GM18519 (cell line): ENCODE results near the gene TESK2.

Experiments used
- ATAC-seq: cut with Tn5 transposase; IDR thresholded peaks from one replicate; pipeline ENCODE4 v1.9.1; 2021; ENCODE audit warnings: mild to moderate bottlenecking, moderate library complexity; ENCODE audit not compliant: unreplicated experiment, low FRiP score

Gene TESK2

GRCh38 chr1:45348020-45348419, 142.9 kb downstream of the TESK2 start:
- no peak for ATAC-seq

GRCh38 chr1:45346473-45346872, 144.5 kb downstream of the TESK2 start:
- no peak for ATAC-seq

DNA sequence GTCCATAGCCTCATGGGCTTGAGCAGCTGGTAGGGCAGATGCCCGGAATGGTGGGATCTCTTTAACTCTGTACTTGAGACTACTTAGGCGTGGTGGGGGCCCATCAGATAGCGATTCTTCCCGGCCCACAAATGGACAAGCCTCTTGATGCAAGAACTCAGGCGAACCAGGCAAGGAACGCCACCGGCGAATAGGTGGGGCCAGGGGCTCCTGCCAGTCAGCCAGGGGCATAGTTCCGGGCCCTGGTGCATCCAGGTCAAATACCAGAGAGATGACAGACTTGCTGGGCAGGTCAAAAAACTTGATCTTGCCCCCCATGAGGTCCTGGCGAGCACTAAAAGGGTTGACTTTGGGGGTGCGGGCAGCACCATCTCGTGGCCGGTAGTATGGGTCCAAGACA, 145.9 kb downstream of the TESK2 start:
- no peak for ATAC-seq

- ATAC-seq: no peak
Observed at GRCh38 chr1:45344499-45344898, 146.5 kb downstream of the TESK2 start.

- no peak for ATAC-seq
Observed at GRCh38 chr1:45340816-45341466, 150.0 kb downstream of the TESK2 start.

DNA sequence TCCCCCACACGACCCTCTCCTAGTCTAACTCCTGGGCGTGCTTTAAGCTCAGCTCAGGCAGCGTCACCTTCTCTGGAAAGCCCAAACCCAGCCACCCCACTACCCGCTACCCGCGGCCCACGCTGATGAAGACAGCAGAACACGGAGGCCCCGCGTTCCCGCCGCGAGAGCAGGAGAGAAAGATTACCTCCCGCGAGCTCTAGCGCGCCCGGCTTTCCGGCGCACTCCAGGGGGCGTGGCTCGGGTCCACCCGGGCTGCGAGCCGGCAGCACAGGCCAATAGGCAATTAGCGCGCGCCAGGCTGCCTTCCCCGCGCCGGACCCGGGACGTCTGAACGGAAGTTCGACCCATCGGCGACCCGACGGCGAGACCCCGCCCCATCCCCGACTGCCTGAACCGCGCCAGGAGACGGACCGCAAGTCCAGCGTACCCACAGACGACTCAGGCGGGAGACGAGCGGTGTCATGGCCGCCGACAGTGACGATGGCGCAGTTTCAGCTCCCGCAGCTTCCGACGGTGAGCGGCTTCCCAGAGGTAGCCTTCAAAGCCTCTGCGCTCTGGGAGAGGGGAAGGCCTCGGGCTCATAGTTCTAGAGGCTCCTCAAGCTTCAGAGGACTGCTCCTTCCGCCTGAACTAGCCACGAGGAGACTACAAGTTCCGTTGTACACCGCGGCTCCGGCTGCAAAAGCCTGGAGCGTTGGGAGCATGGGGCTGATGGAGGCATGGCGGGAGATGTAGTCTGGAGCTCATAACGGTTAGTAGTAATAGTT, 151.0 kb downstream of the TESK2 start, which contains the start of the genes MUTYH and TOE1:
MUTYH (minus strand) TSS at position 652 of the 770 bp plus-strand sequence. CDS start 5,935 bp downstream, outside the sequence.
TOE1 (plus strand) TSS at position 382 of the 770 bp plus-strand sequence; CDS start at position 465, 83 bp downstream.
- ATAC-seq: peak; percentile 65

GRCh38 chr1:45337630-45338325, 153.2 kb downstream of the TESK2 start:
- no peak for ATAC-seq

DNA sequence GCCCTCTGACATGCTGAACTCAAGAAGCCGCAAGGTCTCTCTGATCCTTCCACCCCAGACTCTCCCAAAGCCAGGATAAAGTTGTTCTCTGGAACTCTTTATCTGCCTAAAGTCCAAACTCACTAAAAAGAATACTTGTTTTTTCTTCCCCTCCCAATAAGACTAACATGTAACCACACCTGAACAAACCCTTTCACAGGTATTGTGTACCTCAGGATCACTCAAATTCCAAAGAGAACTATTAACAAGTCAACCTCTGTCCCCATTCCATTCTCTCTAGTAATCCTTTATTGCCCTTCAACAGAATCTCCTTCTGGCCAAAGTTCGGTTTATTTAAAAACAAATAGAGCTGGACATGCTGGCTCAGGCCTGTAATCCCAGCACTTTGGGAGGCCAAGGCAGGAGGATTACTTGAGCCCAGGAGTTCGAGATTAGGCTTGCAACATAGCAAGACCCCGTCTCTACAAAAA, 155.1 kb downstream of the TESK2 start:
- ATAC-seq: no peak

DNA sequence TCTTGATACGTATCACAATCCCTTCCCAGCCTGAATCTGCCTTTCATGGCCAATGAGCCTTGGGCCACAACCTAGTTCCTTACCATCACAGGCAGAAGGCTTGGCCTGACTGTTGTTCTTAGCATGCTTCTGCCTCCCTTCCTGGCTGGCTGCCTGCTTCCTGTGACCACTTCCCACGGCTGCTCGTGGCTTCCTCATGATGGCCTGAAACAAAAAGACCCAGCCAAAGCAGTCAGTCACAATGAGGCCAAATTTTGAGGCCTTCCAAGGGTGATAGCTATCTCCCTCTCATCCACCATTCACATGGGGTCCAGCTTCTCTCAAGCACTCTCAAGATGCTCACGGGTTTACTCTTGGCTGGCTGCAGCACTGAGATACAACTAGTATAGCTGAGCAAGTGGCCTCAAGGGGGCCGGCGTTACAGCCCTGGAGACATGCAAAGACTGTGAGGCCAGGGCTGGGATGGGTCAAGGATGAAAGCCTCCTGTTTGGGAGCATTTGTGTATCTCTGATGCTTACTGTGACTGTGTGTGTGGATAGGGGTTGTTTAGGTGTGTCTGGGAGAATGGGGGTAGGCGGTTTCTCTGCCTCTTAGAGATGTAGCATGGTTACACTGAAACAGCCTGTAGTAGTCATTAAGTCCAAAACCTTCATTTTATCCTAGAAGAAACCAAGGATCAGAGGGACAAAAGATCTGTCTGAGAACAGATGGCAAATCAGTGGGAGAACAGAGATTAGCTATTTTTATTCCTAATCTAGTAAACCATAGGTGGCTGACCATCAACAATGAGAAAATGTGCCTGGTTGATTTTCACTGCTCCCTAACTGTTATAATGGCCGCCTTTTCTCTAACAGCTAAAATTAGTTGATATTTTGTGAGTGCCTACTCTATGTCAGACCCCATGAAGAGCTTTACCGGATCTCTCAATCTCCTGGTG, 156.4 kb downstream of the TESK2 start:
- no peak for ATAC-seq

- no peak for ATAC-seq
Observed at GRCh38 chr1:45332346-45332720, 158.6 kb downstream of the TESK2 start.

DNA sequence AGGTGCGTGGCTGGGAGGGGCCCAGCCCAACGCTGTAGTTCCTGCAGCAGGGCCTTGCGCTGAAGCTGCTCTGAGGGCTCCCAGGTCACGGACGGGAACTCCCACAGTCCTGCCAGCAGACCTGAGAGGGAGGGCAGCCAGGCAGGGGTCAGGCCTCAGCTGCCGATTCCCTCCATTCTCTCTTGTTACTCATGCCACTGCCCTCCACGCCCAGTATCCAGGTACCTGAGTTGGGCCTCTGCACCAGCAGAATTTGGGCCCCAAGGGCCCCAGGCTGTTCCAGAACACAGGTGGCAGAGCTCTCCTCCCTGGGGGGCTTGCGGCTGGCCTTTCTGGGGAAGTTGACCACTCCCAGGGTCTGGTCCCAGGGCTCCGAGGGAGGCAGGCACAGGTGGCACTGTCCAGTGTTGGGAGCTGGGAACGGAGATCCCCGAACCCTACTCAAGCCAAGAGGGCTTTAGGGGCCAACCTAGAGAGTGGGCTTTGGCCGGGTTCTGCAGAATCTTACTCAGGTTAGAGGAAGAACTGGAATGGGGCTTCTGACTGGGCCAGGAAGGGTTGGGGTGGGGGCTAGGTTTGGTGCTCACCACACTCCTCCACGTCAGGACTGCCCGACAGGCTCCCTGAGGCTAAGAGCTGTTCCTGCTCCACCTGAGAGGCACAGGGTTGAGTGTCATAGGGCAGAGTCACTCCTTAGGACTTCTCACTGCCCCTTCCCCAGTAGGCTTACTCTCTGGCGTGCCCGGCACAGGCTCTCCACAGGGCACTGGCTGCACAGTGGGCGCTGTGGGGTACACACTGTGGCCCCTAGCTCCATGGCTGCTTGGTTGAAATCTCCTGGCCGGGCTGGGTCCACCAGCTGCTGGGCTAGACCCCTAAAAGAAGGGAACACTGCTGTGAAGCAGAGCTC, 159.3 kb downstream of the TESK2 start:
- ATAC-seq: no peak

DNA sequence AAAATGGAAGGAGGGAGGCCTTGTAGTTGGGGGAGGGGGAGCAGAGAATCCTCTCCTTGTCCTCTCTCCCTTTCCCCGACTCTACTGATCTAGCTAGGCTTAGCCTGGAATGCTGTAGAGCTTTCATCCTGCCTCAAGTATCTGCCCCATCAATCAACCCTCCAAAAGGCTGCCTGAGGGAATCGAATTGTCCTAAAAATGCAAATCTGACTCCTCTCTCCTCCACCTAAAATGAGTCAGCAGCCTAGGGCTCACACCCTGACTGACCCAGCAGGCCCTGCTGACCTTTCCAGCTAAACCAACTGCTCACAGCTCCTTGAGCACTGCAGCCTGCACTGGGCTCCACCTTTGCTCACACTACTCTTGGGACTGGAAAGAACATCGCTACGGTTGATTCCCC, 161.5 kb downstream of the TESK2 start:
- no peak for ATAC-seq

DNA sequence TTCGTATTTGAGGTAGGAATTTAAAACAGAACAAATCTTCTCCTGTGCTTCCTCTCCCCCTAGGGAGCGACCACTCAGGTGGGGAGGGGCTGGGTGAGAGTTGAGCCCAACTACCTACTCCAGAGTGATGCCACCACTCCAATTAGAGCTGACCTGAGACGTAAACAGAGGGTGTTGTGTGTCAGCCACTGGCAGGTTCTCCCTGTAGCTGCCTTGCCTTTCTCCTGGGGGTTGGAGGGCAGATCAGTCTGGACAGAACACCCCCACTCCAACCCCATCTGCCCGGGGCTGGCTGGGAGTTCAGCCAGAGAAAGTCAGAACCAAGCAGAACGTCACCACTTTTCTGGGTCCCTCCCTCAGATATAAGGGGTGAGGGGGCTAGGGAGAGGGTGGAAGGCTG, 162.3 kb downstream of the TESK2 start:
- no peak for ATAC-seq

- no peak for ATAC-seq
Observed at GRCh38 chr1:45327644-45328515, 163.1 kb downstream of the TESK2 start.

DNA sequence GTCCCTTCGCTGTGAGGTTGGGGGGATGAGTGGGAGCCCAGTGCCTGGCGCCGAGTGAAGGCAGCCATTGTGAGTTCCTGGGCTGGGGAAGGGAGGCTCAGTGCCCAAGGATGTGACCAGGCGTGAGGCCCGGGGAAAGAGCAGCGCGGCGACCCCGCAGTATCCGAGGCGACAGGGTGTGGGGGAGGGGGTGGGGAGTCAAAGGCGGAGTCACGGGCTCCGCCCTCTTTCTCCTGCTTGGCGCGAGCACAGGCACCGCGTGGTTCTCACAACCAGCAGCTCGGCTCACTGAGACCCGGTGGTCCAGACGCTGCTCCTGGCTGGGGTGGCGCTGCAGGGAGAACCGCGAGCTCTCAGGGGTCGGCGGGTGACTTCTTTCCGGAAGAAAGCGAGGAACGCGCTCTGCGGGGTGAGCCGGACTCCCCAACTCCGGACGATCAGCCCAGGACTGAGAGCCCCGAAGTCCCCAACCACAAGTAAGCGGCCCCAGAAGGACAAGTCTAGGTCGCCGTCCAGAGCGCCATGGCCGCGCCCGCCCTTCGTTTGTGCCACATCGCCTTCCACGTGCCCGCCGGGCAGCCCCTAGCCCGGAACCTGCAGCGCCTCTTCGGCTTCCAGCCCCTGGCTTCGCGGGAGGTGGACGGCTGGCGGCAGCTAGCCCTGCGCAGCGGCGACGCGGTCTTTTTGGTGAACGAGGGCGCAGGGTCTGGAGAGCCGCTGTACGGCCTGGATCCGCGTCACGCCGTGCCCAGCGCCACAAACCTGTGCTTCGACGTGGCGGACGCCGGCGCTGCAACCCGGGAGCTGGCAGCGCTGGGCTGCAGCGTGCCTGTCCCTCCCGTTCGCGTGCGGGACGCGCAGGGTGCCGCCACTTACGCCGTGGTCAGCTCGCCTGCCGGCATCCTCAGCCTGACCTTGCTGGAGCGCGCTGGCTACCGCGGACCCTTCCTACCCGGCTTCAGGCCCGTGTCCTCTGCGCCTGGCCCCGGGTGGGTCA, 164.0 kb downstream of the TESK2 start, which contains the start of gene HPDL:
HPDL (plus strand) TSS at position 269 of the 997 bp plus-strand sequence; CDS start at position 523, 254 bp downstream.
- ATAC-seq: no peak

DNA sequence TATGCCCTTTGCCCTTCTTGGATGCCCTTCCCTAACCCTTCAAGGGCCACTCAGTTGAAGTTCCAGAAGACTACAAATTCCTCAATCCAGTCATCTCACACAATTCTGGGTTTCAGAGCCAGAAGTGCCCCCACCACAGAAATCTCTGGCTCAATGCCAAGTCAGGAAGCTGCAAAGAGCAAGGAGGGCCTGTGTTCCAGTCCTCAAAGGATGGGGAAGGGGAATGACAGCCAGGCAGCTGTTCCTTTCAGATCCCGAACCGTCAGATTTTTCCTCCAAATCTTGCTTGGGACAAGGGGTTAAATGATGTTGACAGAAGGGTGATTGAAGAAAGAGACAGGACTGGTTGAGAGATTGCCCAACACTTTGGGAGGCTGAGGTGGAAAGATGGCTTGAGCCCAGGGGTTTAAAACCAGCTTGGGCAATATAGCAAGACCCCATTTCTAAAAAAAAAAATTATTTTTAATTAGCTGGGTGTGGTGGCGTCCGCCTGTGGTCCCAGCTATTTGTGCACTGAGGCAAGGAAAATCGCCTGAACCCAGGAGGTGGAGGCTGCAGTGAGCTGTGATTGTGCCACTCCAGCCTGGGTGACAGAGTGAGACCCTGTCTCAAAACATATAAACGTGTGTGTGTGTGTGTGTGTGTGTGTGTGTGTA, 165.0 kb downstream of the TESK2 start:
- ATAC-seq: no peak
